ENCODE results near the gene RNU6-8. TPM values are rescaled to one million over a fixed set of nuclear protein-coding genes. Genes with fewer than 3 reads are reported as not detected.

Gene RNU6-8
- polyA plus RNA-seq, 1 of the 3 experiments (the other 2 are of a cell fraction) = not detected

GRCh38 chr14:32225378-32225920 is 22.4 kb upstream of the RNU6-8 start:
- H2AFZ ChIP-seq (ENCODE audit: low read depth) = peak overlapping the region; percentile 38; the same call in 1 of the 2 replicates
- 0% methylated on average over 1 of the region's 1 CpG for WGBS (ENCODE audit: low lambda C conversion rate)
- H3K79me2 ChIP-seq (ENCODE audit: insufficient read depth) = no peaks in the 10 kb centered on the region
- H3K9ac ChIP-seq = no peak overlapping the region
- CTCF ChIA-PET = interaction anchor here (0.8 to 1.8 kb wide), 9 partner anchors 10 to 152 kb away, joined by 3 to 8 read pairs (median 4); partner anchors contain the start of genes RNU6-7 and RNU6-8
- no peaks in the 10 kb centered on the region for H3K36me3 ChIP-seq (replicated peaks in 1 of 2; ENCODE audit: control insufficient read depth in 1 of 2, insufficient read depth in 2 of 2, low read length in 1 of 2)
- no peaks in the 10 kb centered on the region for H4K20me1 ChIP-seq (ENCODE audit: insufficient read depth)
- peak overlapping the region; percentile 41; the same call in 1 of the 2 replicates for H3K4me2 ChIP-seq
- H3K27me3 ChIP-seq (ENCODE audit: insufficient read depth) = no peaks in the 10 kb centered on the region
- no peak overlapping the region for H3K4me3 ChIP-seq (ENCODE audit: low read depth in 2 of 2, low read length in 1 of 2)
- peaks cover 4% of the 10 kb centered on the region for H3F3A ChIP-seq (replicated peaks; ENCODE audit: insufficient read depth)
- no peaks in the 10 kb centered on the region for H3K9me3 ChIP-seq
- no peaks in the 10 kb centered on the region for H3K9me2 ChIP-seq
- 0 out of 2 replicates have a peak, but pooled peaks have one; percentile 32 for TF ChIP-seq RFX5 (IDR thresholded peaks at IDR 0.05; ENCODE audit: low read length)
- peak; percentile 71 for TF ChIP-seq GATA2 (CRISPR knock-in tag; IDR thresholded peaks at IDR 0.05)
- TF ChIP-seq TEAD4 (IDR thresholded peaks at IDR 0.05; ENCODE audit: borderline replicate concordance, insufficient read depth) = 0 out of 2 replicates have a peak, but pooled peaks have one; percentile 2
- no peak for TF ChIP-seq IRF3 (IDR thresholded peaks at IDR 0.05; ENCODE audit: low read depth, low read length)
- peak; percentile 2 to 4; a peak in 1 of 4 replicates for TF ChIP-seq EP300 (IDR thresholded peaks at IDR 0.05; ENCODE audit: borderline replicate concordance in 1 of 2, low read depth in 1 of 2, low read length in 1 of 2)
- H3K27ac ChIP-seq (ENCODE audit: low read depth in 2 of 2, low read length in 1 of 2) = peak overlapping the region; percentile 66 to 96
- peaks cover 9 to 25% of the 10 kb centered on the region in 2 experiments for H3K4me1 ChIP-seq (ENCODE audit: control insufficient read depth in 1 of 2, insufficient read depth in 2 of 2, low read depth in 1 of 2, low read length in 1 of 2)
- POLR2A ChIA-PET = no interaction called here
- no peak for DNase-seq

GRCh38 chr14:32224737-32225377 is 21.8 kb upstream of the RNU6-8 start:
- H3K4me1 ChIP-seq (ENCODE audit: control insufficient read depth in 1 of 2, insufficient read depth in 2 of 2, low read depth in 1 of 2, low read length in 1 of 2) = peaks cover 4 to 24% of the 10 kb centered on the region in 2 experiments; a peak in 3 of 4 replicates
- H3K36me3 ChIP-seq (replicated peaks in 1 of 2; ENCODE audit: control insufficient read depth in 1 of 2, insufficient read depth in 2 of 2, low read length in 1 of 2) = no peaks in the 10 kb centered on the region
- no peaks in the 10 kb centered on the region for H4K20me1 ChIP-seq (ENCODE audit: insufficient read depth)
- no peak overlapping the region for H3K4me3 ChIP-seq (ENCODE audit: low read depth in 2 of 2, low read length in 1 of 2)
- no peaks in the 10 kb centered on the region for H3K9me2 ChIP-seq
- peak; percentile 80 for DNase-seq
- H2AFZ ChIP-seq (ENCODE audit: low read depth) = peak overlapping the region; percentile 38
- peak overlapping the region; percentile 41; the same call in 1 of the 2 replicates for H3K4me2 ChIP-seq
- peak overlapping the region; percentile 66 to 96 for H3K27ac ChIP-seq (ENCODE audit: low read depth in 2 of 2, low read length in 1 of 2)
- H3K9me3 ChIP-seq = no peaks in the 10 kb centered on the region
- POLR2A ChIA-PET = no interaction called here
- H3F3A ChIP-seq (replicated peaks; ENCODE audit: insufficient read depth) = no peaks in the 10 kb centered on the region
- CTCF ChIA-PET = interaction anchor here (0.6 to 1.9 kb wide), 14 partner anchors 10 to 774 kb away, joined by 3 to 8 read pairs (median 4); partner anchors contain the start of genes RNU6-7 and RNU6-8
- H3K27me3 ChIP-seq (ENCODE audit: insufficient read depth) = no peaks in the 10 kb centered on the region
- 14% methylated on average over 6 of the region's 6 CpGs for WGBS (ENCODE audit: low lambda C conversion rate)
- no peak overlapping the region for H3K9ac ChIP-seq
- no peaks in the 10 kb centered on the region for H3K79me2 ChIP-seq (ENCODE audit: insufficient read depth)
- TF ChIP-seq MXI1 (IDR thresholded peaks at IDR 0.05; ENCODE audit: low read depth, low read length) (peak; percentile 72), YY1 (IDR thresholded peaks at IDR 0.05; ENCODE audit: low read depth) (no peak), EP300 (IDR thresholded peaks at IDR 0.05; ENCODE audit: borderline replicate concordance in 1 of 2, low read depth in 1 of 2, low read length in 1 of 2) (peak; percentile 71 to 91), TCF12 (IDR thresholded peaks at IDR 0.05) (peak; percentile 97), TEAD4 (IDR thresholded peaks at IDR 0.05; ENCODE audit: borderline replicate concordance, insufficient read depth) (0 out of 2 replicates have a peak, but pooled peaks have one; percentile 34), FOXJ3 (CRISPR knock-in tag; IDR thresholded peaks at IDR 0.05) (no peak), PBX3 (IDR thresholded peaks at IDR 0.05) (peak; percentile 65), FOSL2 (IDR thresholded peaks at IDR 0.05; ENCODE audit: borderline replicate concordance, low read depth) (peak; percentile 97), SMC3 (IDR thresholded peaks at IDR 0.05; ENCODE audit: low read depth, low read length) (no peak), ELF1 (IDR thresholded peaks at IDR 0.05) (no peak), RAD21 (IDR thresholded peaks at IDR 0.05; ENCODE audit: low read length) (peak; percentile 39), RFX5 (IDR thresholded peaks at IDR 0.05; ENCODE audit: low read length) (no peak), NRF1 (IDR thresholded peaks at IDR 0.05; ENCODE audit: low read depth, low read length) (no peak), POLR2AphosphoS5 (IDR thresholded peaks at IDR 0.05; ENCODE audit: low read depth, low read length) (peak; percentile 80; the same call in 1 of the 2 replicates), IRF3 (IDR thresholded peaks at IDR 0.05; ENCODE audit: low read depth, low read length) (no peak), GATA2 (CRISPR knock-in tag; IDR thresholded peaks at IDR 0.05) (peak; percentile 86; the same call in 1 of the 2 replicates), CHD2 (IDR thresholded peaks at IDR 0.05; ENCODE audit: low read length, partially characterized antibody) (peak; percentile 61), JUND (IDR thresholded peaks at IDR 0.05) (peak; percentile 81), USF2 (IDR thresholded peaks at IDR 0.05; ENCODE audit: borderline replicate concordance, low read depth, low read length) (no peak), EZH2phosphoT487 (IDR thresholded peaks at IDR 0.05; ENCODE audit: borderline replicate concordance, low read depth) (no peak)
